Loucy (cell line): ENCODE results near the gene RAB41.

Experiments
- EZH2phosphoT487 ChIP-seq: fragments of 200-600 bp; IDR thresholded peaks from 2 replicates; pipeline ENCODE4 v1.6.1; 2018; ENCODE audit warnings: antibody characterized with exemption, mild to moderate bottlenecking, moderate library complexity, borderline replicate concordance
- TF ChIP-seq, protein P1 (sequence below): fragments of 200-600 bp; sonication (generic); conservative IDR thresholded peaks from 2 replicates; pipeline ENCODE4 v1.5.1; 2014; ENCODE audit warnings: mild to moderate bottlenecking, antibody characterized with exemption, low read length

DNA sequence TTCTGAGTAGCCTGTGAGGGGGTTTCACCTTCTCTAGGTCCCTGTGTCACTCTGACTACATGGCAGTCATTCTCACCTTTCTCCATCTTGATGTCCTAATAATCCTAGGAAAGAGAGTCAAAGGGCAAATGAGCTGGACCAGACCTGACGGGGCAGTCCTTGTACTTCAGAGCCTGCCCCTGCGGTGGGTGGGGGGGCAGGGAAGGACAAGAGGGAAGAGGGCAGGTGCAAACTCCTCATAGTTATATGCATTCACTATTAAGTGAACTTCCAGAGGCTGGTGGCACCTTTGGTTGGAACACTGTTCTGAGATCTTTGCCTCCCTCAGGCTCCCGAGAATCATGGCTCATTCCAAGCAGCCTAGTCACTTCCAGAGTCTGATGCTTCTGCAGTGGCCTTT, 47.6 kb upstream of the RAB41 start, which contains the start of gene AWAT1:
- TF ChIP-seq, protein P1, sequence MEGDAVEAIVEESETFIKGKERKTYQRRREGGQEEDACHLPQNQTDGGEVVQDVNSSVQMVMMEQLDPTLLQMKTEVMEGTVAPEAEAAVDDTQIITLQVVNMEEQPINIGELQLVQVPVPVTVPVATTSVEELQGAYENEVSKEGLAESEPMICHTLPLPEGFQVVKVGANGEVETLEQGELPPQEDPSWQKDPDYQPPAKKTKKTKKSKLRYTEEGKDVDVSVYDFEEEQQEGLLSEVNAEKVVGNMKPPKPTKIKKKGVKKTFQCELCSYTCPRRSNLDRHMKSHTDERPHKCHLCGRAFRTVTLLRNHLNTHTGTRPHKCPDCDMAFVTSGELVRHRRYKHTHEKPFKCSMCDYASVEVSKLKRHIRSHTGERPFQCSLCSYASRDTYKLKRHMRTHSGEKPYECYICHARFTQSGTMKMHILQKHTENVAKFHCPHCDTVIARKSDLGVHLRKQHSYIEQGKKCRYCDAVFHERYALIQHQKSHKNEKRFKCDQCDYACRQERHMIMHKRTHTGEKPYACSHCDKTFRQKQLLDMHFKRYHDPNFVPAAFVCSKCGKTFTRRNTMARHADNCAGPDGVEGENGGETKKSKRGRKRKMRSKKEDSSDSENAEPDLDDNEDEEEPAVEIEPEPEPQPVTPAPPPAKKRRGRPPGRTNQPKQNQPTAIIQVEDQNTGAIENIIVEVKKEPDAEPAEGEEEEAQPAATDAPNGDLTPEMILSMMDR: no peak
- no peak for TF ChIP-seq EZH2phosphoT487
